GM23338 (cell line): Measurements from ENCODE around the gene GTSF1L. TPM values are rescaled to one million over a fixed set of nuclear protein-coding genes. Genes with fewer than 3 reads are reported as not detected.

ENCODE experiments used
- ATAC-seq: fragments of 200-7000 bp; cut with Tn5 transposase; 3 replicates; pipeline ENCODE4 v1.9.1; 2020
- DNase-seq: peaks from one replicate; pipeline ENCODE4 v3.0.0-alpha.2; 2015; ENCODE audit warnings: low spot score
- H2AFZ ChIP-seq: fragments of 200-600 bp; sonication (generic); 2 replicates; pipeline ENCODE4 v1.8.0; 2016; ENCODE audit warnings: antibody characterized with exemption, mild to moderate bottlenecking, moderate library complexity
- H3F3A ChIP-seq: fragments of 200-600 bp; sonication (generic); replicated peaks from 2 replicates; pipeline ENCODE4 v1.8.0; 2017; ENCODE audit warnings: antibody characterized with exemption, mixed run types, low read depth
- H3K27ac ChIP-seq: fragments of 200-600 bp; sonication (generic); 2 replicates; pipeline ENCODE4 v1.6.1; 2016; ENCODE audit warnings: low read depth
- H3K27me3 ChIP-seq: fragments of 200-600 bp; sonication (generic); 2 replicates; pipeline ENCODE4 v1.8.0; 2016; ENCODE audit warnings: mild to moderate bottlenecking, mixed run types, moderate library complexity; ENCODE audit not compliant: insufficient read depth
- H3K36me3 ChIP-seq: fragments of 200-600 bp; sonication (generic); 2 replicates; pipeline ENCODE4 v1.8.0; 2016; ENCODE audit warnings: mild to moderate bottlenecking; ENCODE audit not compliant: insufficient read depth
- H3K4me1 ChIP-seq: fragments of 200-600 bp; sonication (generic); 2 replicates; pipeline ENCODE4 v1.8.0; 2016; ENCODE audit warnings: mild to moderate bottlenecking, moderate library complexity; ENCODE audit not compliant: insufficient read depth
- H3K4me2 ChIP-seq: fragments of 200-600 bp; sonication (generic); 2 replicates; pipeline ENCODE4 v1.7.1; 2017; ENCODE audit warnings: mixed run types
- H3K4me3 ChIP-seq: fragments of 200-600 bp; sonication (generic); 2 replicates; pipeline ENCODE4 v1.6.1; 2016; ENCODE audit warnings: mixed run types
- H3K79me2 ChIP-seq: fragments of 200-600 bp; sonication (generic); replicated peaks from 2 replicates; pipeline ENCODE4 v1.8.0; 2017; ENCODE audit warnings: mild to moderate bottlenecking; ENCODE audit not compliant: insufficient read depth
- H3K9me2 ChIP-seq: fragments of 200-600 bp; sonication (generic); 2 replicates; pipeline ENCODE4 v1.8.0; 2017; ENCODE audit not compliant: insufficient read depth
- H4K20me1 ChIP-seq: fragments of 200-600 bp; sonication (generic); replicated peaks from 2 replicates; pipeline ENCODE4 v1.8.0; 2017; ENCODE audit warnings: mild to moderate bottlenecking; ENCODE audit not compliant: insufficient read depth
- H3K27ac Mint-ChIP-seq: 2 replicates; pipeline ENCODE4 v1.8.0; 2020; ENCODE audit warnings: inconsistent platforms, mild to moderate bottlenecking, moderate library complexity, mixed read lengths
- H3K27me3 Mint-ChIP-seq: 3 replicates; pipeline ENCODE4 v1.8.0; 2022; ENCODE audit warnings: low read depth, mild to moderate bottlenecking, moderate library complexity, mixed read lengths, inconsistent platforms; ENCODE audit not compliant: insufficient read depth, poor library complexity
- H3K36me3 Mint-ChIP-seq: 3 replicates; pipeline ENCODE4 v1.8.0; 2021; ENCODE audit warnings: low read depth, mild to moderate bottlenecking, inconsistent platforms, moderate library complexity, mixed read lengths
- H3K4me1 Mint-ChIP-seq: 3 replicates; pipeline ENCODE4 v1.8.0; 2020; ENCODE audit warnings: mild to moderate bottlenecking, inconsistent platforms, mixed read lengths
- H3K4me3 Mint-ChIP-seq: 3 replicates; pipeline ENCODE4 v1.8.0; 2021; ENCODE audit warnings: moderate library complexity, mild to moderate bottlenecking, inconsistent platforms, mixed read lengths
- H3K9me3 Mint-ChIP-seq: 3 replicates; pipeline ENCODE4 v1.8.0; 2020; ENCODE audit warnings: moderate library complexity, mild to moderate bottlenecking, inconsistent platforms, mixed read lengths
- EZH2 ChIP-seq: fragments of 200-600 bp; sonication (generic); IDR thresholded peaks from one replicate; pipeline ENCODE4 v1.8.0; 2017; ENCODE audit warnings: antibody characterized with exemption, mild to moderate bottlenecking, low read depth; ENCODE audit not compliant: unreplicated experiment
- JUNB ChIP-seq: IDR thresholded peaks from one replicate; pipeline ENCODE4 v1.6.1; 2016; ENCODE audit warnings: antibody characterized with exemption; ENCODE audit not compliant: unreplicated experiment
- POLR2AphosphoS5 ChIP-seq: IDR thresholded peaks from 2 replicates; pipeline ENCODE4 v1.6.1; 2016; ENCODE audit warnings: antibody characterized with exemption, low read depth
- ZNF462 ChIP-seq: fragments of 250-450 bp; sonication (Bioruptor Pico); IDR thresholded peaks from 2 replicates; pipeline ENCODE4 v1.5.0; 2020; ENCODE audit warnings: mild to moderate bottlenecking, moderate library complexity
- polyA plus RNA-seq: library from polyadenylated mRNA; unstranded; fragments of >200 nt; fragmentation: Nextera tagmentation; extraction: Ambion mirVana; gene quantifications from 2 replicates; pipeline ENCODE4 v1.2.1, GENCODE V29; 2016
- total RNA-seq: library from RNA; depleted of rRNA; stranded (reverse); fragments of >200 nt; shearing (Covaris generic); gene quantifications from 2 replicates; pipeline ENCODE4 v1.2.3, GENCODE V29; 2014

The GTSF1L gene
- total and polyA plus RNA-seq, 2 experiments from 2014 or later = not detected

GRCh38 chr20:43702502-43702901, 24.3 kb downstream of the GTSF1L start:
- no peaks in the 10 kb centered on the region for H3K4me1 Mint-ChIP-seq
- no peak overlapping the region for H3K4me3 Mint-ChIP-seq

More at GRCh38 chr20:43702502-43702901, 24.3 kb downstream of the GTSF1L start:
- Histone ChIP-seq H4K20me1 (no peaks in the 10 kb centered on the region), H3K27me3 (no peaks in the 10 kb centered on the region), H3K4me1 (no peaks in the 10 kb centered on the region), H3K36me3 (peaks cover 27% of the 10 kb centered on the region), H3K4me3 (no peak overlapping the region), H3F3A (no peaks in the 10 kb centered on the region), H2AFZ (no peak overlapping the region), H3K27ac (no peak overlapping the region), H3K9me2 (no peaks in the 10 kb centered on the region), H3K4me2 (no peak overlapping the region), H3K79me2 (peaks cover 5% of the 10 kb centered on the region)
- Mint-ChIP-seq H3K27me3 (peaks cover 6% of the 10 kb centered on the region), H3K36me3 (peaks cover 68% of the 10 kb centered on the region), H3K9me3 (no peaks in the 10 kb centered on the region), H3K27ac (no peak overlapping the region)
- ATAC-seq (no peak), DNase-seq (no peak)
- TF ChIP-seq JUNB (no peak), ZNF462 (CRISPR knock-in tag) (no peak), EZH2 (no peak), POLR2AphosphoS5 (no peak)
